ENCODE measurements around the gene KLHL29. TPM values are rescaled to one million over a fixed set of nuclear protein-coding genes. Genes with fewer than 3 reads are reported as not detected.

KLHL29 gene
- total RNA-seq, 1 experiment from 2014 or later = 2.4 TPM

DNA sequence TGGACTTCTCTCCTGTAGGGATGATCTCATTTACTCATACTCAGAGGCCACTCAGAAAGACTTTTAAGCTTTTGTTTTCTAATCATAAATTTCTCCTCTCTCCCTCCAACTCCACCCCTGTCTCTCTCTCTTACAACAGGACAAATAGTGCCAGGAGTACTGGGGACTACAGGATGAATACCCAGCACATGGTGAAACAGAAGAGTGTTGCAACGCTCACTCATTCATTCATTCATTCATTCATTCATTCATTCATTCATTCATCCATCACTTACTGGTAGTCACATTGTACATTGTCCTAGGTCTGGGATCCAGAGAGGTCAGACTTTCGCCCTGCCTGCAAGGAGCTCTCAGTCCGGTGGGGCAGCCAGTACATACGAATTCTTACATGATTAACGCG lies 97.6 kb downstream of the KLHL29 start:
- Histone ChIP-seq H3T11ph (ENCODE audit: low read length) (no peak overlapping the region), H3K27me3 (ENCODE audit: insufficient read depth, low read length) (no peaks in the 10 kb centered on the region), H2BK20ac (ENCODE audit: low read depth, low read length, poor library complexity, severe bottlenecking) (no peak overlapping the region), H3K14ac (ENCODE audit: insufficient read depth, low read length) (no peak overlapping the region), H2AK5ac (ENCODE audit: insufficient read length, low read length) (no peak overlapping the region), H3K23me2 (ENCODE audit: insufficient read length, low read depth, low read length, poor library complexity, severe bottlenecking) (no peaks in the 10 kb centered on the region), H3K4me1 (ENCODE audit: insufficient read depth, low read length) (peaks cover 7% of the 10 kb centered on the region; the same call in 1 of the 2 replicates), H3K9ac (ENCODE audit: extremely low read depth, insufficient read length, low read length) (no peak overlapping the region), H3K27ac (ENCODE audit: insufficient read length, low read depth, low read length) (no peak overlapping the region), H3K23ac (ENCODE audit: insufficient read length, low read depth, low read length) (no peak overlapping the region), H2BK12ac (ENCODE audit: insufficient read length, low read depth, low read length) (no peak overlapping the region), H3K79me2 (ENCODE audit: insufficient read depth, low read length) (no peaks in the 10 kb centered on the region), H2BK120ac (ENCODE audit: low read depth, low read length, poor library complexity, severe bottlenecking) (no peak overlapping the region), H3K79me1 (ENCODE audit: insufficient read depth, low read depth, low read length, poor library complexity, severe bottlenecking) (no peaks in the 10 kb centered on the region), H4K20me1 (ENCODE audit: control insufficient read depth, insufficient read depth, insufficient read length) (no peaks in the 10 kb centered on the region), H4K91ac (ENCODE audit: insufficient read length, low read depth, low read length) (no peak overlapping the region), H2BK15ac (ENCODE audit: low read depth, low read length) (no peak overlapping the region), H3K4ac (ENCODE audit: low read depth, low read length) (no peak overlapping the region), H3K56ac (ENCODE audit: insufficient read length, low read depth, low read length) (no peak overlapping the region), H3K4me2 (ENCODE audit: insufficient read depth, insufficient read length, low read length) (no peak overlapping the region), H3K18ac (ENCODE audit: insufficient read length, low read depth, low read length) (no peak overlapping the region), H4K5ac (ENCODE audit: insufficient read length, low read depth, low read length) (no peak overlapping the region), H2AFZ (ENCODE audit: low read length) (no peak overlapping the region), H3K9me3 (ENCODE audit: control insufficient read depth, low read depth, low read length) (no peaks in the 10 kb centered on the region), H4K8ac (replicated peaks; ENCODE audit: insufficient read length, low read depth, low read length) (no peak overlapping the region), H2BK5ac (ENCODE audit: insufficient read length, low read length) (no peak overlapping the region)
- Mint-ChIP-seq H3K27me3 (ENCODE audit: low read depth) (peaks cover 19% of the 10 kb centered on the region), H3K9me3 (no peaks in the 10 kb centered on the region), H3K27ac (no peak overlapping the region), H3K4me1 (peaks cover 39 to 48% of the 10 kb centered on the region in 2 experiments), H3K4me3 (no peak overlapping the region), H3K36me3 (ENCODE audit: insufficient read depth in 1 of 3, low read depth in 3 of 3) (no peaks in the 10 kb centered on the region; a peak in 1 of 7 replicates)
- TF ChIP-seq, protein P1, sequence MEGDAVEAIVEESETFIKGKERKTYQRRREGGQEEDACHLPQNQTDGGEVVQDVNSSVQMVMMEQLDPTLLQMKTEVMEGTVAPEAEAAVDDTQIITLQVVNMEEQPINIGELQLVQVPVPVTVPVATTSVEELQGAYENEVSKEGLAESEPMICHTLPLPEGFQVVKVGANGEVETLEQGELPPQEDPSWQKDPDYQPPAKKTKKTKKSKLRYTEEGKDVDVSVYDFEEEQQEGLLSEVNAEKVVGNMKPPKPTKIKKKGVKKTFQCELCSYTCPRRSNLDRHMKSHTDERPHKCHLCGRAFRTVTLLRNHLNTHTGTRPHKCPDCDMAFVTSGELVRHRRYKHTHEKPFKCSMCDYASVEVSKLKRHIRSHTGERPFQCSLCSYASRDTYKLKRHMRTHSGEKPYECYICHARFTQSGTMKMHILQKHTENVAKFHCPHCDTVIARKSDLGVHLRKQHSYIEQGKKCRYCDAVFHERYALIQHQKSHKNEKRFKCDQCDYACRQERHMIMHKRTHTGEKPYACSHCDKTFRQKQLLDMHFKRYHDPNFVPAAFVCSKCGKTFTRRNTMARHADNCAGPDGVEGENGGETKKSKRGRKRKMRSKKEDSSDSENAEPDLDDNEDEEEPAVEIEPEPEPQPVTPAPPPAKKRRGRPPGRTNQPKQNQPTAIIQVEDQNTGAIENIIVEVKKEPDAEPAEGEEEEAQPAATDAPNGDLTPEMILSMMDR (conservative IDR thresholded peaks at IDR 0.05) = no peak
- no peak for DNase-seq
- no CpG with 5 or more reads among the region's 6 CpGs for WGBS (ENCODE audit: extremely low coverage, insufficient read length, low lambda C conversion rate)
